Measurements from ENCODE around the gene TUBG2.

TUBG2 gene

GRCh38 chr17:42695500-42695899 is 36.4 kb downstream of the TUBG2 start:
- in situ Hi-C loops (cut with MboI; ENCODE audit: low sequenced_read_pairs): no loop called here

- in situ Hi-C loops (cut with MboI; ENCODE audit: low sequenced_read_pairs): no loop called here
Observed at GRCh38 chr17:42697108-42697811, 38.2 kb downstream of the TUBG2 start.

- in situ Hi-C loops (cut with MboI; ENCODE audit: low sequenced_read_pairs): no loop called here
Observed at GRCh38 chr17:42698736-42699414, 39.8 kb downstream of the TUBG2 start.

- in situ Hi-C loops (cut with MboI; ENCODE audit: low sequenced_read_pairs): no loop called here
Observed at GRCh38 chr17:42699415-42699740, 40.3 kb downstream of the TUBG2 start.

GRCh38 chr17:42700586-42701289 is 41.7 kb downstream of the TUBG2 start:
- in situ Hi-C loops (cut with MboI; ENCODE audit: low sequenced_read_pairs): no loop called here

- in situ Hi-C loops (cut with MboI; ENCODE audit: low sequenced_read_pairs): no loop called here
Observed at GRCh38 chr17:42702446-42702845, 43.4 kb downstream of the TUBG2 start.

GRCh38 chr17:42704490-42704836 is 45.4 kb downstream of the TUBG2 start:
- in situ Hi-C loops (cut with MboI; ENCODE audit: low sequenced_read_pairs): no loop called here

GRCh38 chr17:42704837-42705494 is 45.9 kb downstream of the TUBG2 start:
- in situ Hi-C loops (cut with MboI; ENCODE audit: low sequenced_read_pairs): no loop called here

- in situ Hi-C loops (cut with MboI; ENCODE audit: low sequenced_read_pairs): no loop called here
Observed at GRCh38 chr17:42706732-42707131, 47.6 kb downstream of the TUBG2 start.

- in situ Hi-C loops (cut with MboI; ENCODE audit: low sequenced_read_pairs): no loop called here
Observed at GRCh38 chr17:42708588-42708987, 49.5 kb downstream of the TUBG2 start.

GRCh38 chr17:42709561-42709960 is 50.5 kb downstream of the TUBG2 start:
- in situ Hi-C loops (cut with MboI; ENCODE audit: low sequenced_read_pairs): no loop called here

All from hTERT RPE-1 (cell line).